SH-SY5Y (cell line): ENCODE data around the gene TMEM119.

Experiments used
- GATA2 ChIP-seq: IDR thresholded peaks from 2 replicates; pipeline ENCODE4 v1.6.1; 2011; ENCODE audit warnings: mild to moderate bottlenecking, low read depth, low read length
- GATA3 ChIP-seq: IDR thresholded peaks from 2 replicates; pipeline ENCODE4 v1.6.1; 2011; ENCODE audit warnings: low read depth, mild to moderate bottlenecking, low read length, moderate library complexity

GRCh38 chr12:108613548-108613947 is 15.7 kb upstream of the TMEM119 start:
- TF ChIP-seq GATA2 = no peak
- TF ChIP-seq GATA3 = no peak
